ENCODE data around the gene PRODH. TPM values are rescaled to one million over a fixed set of nuclear protein-coding genes. Genes with fewer than 3 reads are reported as not detected.
"Not testable (repeated sequence)": the region's sequence is repeated elsewhere in the genome, so short reads cannot be mapped to it uniquely, and the experiment has no call there.

The PRODH gene
- polyA plus RNA-seq, 1 of the 3 experiments (the other 2 are of a cell fraction), result 0.03 TPM

DNA sequence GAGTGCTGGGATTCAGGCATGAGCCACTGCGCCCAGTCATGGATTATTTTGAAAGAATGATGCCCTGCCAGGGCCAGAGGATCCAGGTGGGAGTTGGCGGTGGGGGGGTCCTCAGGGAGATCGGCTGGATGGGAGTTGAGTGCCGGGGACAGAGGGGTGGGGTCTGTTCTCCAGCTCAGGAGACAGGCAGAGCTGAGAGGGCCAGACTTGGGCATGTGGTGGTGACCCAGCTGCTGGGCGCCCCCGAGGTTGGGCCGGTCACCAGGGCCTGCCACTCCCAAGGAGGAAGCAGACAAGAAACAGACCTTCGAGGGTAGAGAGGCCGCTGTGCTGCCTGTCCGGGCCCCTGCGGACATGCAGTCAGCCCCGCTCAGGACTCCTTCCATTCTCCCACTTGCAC is 11.8 kb upstream of the PRODH start:
- H3K4me1 ChIP-seq (ENCODE audit: control insufficient read depth in 1 of 2, insufficient read depth in 2 of 2, low read depth in 1 of 2, low read length in 1 of 2), result no peaks in the 10 kb centered on the region
- H3K9me2 ChIP-seq, result no peaks in the 10 kb centered on the region
- H3K9ac ChIP-seq, result no peak overlapping the region
- no peak overlapping the region for H3K27ac ChIP-seq (ENCODE audit: low read depth in 2 of 2, low read length in 1 of 2)
- no peaks in the 10 kb centered on the region for H3K9me3 ChIP-seq
- no peaks in the 10 kb centered on the region for H3K79me2 ChIP-seq (ENCODE audit: insufficient read depth)
- no peaks in the 10 kb centered on the region for H3K36me3 ChIP-seq (replicated peaks in 1 of 2; ENCODE audit: control insufficient read depth in 1 of 2, insufficient read depth in 2 of 2, low read length in 1 of 2)
- no peak overlapping the region for H3K4me3 ChIP-seq (ENCODE audit: low read depth in 2 of 2, low read length in 1 of 2)
- 57% methylated on average over 6 of the region's 12 CpGs for WGBS (ENCODE audit: low lambda C conversion rate)
- H3F3A ChIP-seq (replicated peaks; ENCODE audit: insufficient read depth), result no peaks in the 10 kb centered on the region
- CTCF ChIA-PET, result interaction anchor here (0.7 to 1.3 kb wide), 3 partner anchors 12 to 42 kb away, joined by 3 to 4 read pairs (median 3); partner anchors contain the start of genes DGCR6 and PRODH
- no peak overlapping the region for H2AFZ ChIP-seq (ENCODE audit: low read depth)
- no peak for DNase-seq
- POLR2A ChIA-PET, result no interaction called here
- TF ChIP-seq MEF2A (IDR thresholded peaks at IDR 0.05; ENCODE audit: borderline replicate concordance, low read depth) (no peak), RAD21 (IDR thresholded peaks at IDR 0.05; ENCODE audit: low read length) (no peak), JUND (IDR thresholded peaks at IDR 0.05) (no peak), FOXM1 (IDR thresholded peaks at IDR 0.05; ENCODE audit: low read depth) (no peak), EZH2phosphoT487 (IDR thresholded peaks at IDR 0.05; ENCODE audit: borderline replicate concordance, low read depth) (no peak), RFX5 (IDR thresholded peaks at IDR 0.05; ENCODE audit: low read length) (no peak), TCF12 (IDR thresholded peaks at IDR 0.05) (no peak), RXRA (IDR thresholded peaks at IDR 0.05; ENCODE audit: borderline replicate concordance, low read depth) (no peak), GATA2 (CRISPR knock-in tag; IDR thresholded peaks at IDR 0.05) (no peak), SIN3A (IDR thresholded peaks at IDR 0.05; ENCODE audit: borderline replicate concordance, low read depth, low read length) (no peak), FOXJ3 (CRISPR knock-in tag; IDR thresholded peaks at IDR 0.05) (no peak), ELF1 (IDR thresholded peaks at IDR 0.05) (no peak), EP300 (IDR thresholded peaks at IDR 0.05; ENCODE audit: borderline replicate concordance in 1 of 2, low read depth in 1 of 2, low read length in 1 of 2) (no peak)
- TF ChIP-seq, protein P1, sequence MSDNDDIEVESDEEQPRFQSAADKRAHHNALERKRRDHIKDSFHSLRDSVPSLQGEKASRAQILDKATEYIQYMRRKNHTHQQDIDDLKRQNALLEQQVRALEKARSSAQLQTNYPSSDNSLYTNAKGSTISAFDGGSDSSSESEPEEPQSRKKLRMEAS (IDR thresholded peaks at IDR 0.05; ENCODE audit: low read depth), result no peak
- TF ChIP-seq, protein P2, sequence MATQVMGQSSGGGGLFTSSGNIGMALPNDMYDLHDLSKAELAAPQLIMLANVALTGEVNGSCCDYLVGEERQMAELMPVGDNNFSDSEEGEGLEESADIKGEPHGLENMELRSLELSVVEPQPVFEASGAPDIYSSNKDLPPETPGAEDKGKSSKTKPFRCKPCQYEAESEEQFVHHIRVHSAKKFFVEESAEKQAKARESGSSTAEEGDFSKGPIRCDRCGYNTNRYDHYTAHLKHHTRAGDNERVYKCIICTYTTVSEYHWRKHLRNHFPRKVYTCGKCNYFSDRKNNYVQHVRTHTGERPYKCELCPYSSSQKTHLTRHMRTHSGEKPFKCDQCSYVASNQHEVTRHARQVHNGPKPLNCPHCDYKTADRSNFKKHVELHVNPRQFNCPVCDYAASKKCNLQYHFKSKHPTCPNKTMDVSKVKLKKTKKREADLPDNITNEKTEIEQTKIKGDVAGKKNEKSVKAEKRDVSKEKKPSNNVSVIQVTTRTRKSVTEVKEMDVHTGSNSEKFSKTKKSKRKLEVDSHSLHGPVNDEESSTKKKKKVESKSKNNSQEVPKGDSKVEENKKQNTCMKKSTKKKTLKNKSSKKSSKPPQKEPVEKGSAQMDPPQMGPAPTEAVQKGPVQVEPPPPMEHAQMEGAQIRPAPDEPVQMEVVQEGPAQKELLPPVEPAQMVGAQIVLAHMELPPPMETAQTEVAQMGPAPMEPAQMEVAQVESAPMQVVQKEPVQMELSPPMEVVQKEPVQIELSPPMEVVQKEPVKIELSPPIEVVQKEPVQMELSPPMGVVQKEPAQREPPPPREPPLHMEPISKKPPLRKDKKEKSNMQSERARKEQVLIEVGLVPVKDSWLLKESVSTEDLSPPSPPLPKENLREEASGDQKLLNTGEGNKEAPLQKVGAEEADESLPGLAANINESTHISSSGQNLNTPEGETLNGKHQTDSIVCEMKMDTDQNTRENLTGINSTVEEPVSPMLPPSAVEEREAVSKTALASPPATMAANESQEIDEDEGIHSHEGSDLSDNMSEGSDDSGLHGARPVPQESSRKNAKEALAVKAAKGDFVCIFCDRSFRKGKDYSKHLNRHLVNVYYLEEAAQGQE (IDR thresholded peaks at IDR 0.05; ENCODE audit: low read depth, low read length), result no peak
- TF ChIP-seq, protein P3, sequence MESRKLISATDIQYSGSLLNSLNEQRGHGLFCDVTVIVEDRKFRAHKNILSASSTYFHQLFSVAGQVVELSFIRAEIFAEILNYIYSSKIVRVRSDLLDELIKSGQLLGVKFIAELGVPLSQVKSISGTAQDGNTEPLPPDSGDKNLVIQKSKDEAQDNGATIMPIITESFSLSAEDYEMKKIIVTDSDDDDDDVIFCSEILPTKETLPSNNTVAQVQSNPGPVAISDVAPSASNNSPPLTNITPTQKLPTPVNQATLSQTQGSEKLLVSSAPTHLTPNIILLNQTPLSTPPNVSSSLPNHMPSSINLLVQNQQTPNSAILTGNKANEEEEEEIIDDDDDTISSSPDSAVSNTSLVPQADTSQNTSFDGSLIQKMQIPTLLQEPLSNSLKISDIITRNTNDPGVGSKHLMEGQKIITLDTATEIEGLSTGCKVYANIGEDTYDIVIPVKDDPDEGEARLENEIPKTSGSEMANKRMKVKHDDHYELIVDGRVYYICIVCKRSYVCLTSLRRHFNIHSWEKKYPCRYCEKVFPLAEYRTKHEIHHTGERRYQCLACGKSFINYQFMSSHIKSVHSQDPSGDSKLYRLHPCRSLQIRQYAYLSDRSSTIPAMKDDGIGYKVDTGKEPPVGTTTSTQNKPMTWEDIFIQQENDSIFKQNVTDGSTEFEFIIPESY (IDR thresholded peaks at IDR 0.05; ENCODE audit: borderline replicate concordance, low read depth), result no peak
- TF ChIP-seq, protein P4, sequence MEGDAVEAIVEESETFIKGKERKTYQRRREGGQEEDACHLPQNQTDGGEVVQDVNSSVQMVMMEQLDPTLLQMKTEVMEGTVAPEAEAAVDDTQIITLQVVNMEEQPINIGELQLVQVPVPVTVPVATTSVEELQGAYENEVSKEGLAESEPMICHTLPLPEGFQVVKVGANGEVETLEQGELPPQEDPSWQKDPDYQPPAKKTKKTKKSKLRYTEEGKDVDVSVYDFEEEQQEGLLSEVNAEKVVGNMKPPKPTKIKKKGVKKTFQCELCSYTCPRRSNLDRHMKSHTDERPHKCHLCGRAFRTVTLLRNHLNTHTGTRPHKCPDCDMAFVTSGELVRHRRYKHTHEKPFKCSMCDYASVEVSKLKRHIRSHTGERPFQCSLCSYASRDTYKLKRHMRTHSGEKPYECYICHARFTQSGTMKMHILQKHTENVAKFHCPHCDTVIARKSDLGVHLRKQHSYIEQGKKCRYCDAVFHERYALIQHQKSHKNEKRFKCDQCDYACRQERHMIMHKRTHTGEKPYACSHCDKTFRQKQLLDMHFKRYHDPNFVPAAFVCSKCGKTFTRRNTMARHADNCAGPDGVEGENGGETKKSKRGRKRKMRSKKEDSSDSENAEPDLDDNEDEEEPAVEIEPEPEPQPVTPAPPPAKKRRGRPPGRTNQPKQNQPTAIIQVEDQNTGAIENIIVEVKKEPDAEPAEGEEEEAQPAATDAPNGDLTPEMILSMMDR (IDR thresholded peaks at IDR 0.05), result no peak
- TF ChIP-seq, protein P5, sequence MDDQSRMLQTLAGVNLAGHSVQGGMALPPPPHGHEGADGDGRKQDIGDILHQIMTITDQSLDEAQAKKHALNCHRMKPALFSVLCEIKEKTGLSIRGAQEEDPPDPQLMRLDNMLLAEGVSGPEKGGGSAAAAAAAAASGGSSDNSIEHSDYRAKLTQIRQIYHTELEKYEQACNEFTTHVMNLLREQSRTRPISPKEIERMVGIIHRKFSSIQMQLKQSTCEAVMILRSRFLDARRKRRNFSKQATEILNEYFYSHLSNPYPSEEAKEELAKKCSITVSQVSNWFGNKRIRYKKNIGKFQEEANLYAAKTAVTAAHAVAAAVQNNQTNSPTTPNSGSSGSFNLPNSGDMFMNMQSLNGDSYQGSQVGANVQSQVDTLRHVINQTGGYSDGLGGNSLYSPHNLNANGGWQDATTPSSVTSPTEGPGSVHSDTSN (IDR thresholded peaks at IDR 0.05), result no peak
- H4K20me1 ChIP-seq (ENCODE audit: insufficient read depth), result no peaks in the 10 kb centered on the region
- no peaks in the 10 kb centered on the region; the same call in 1 of the 2 replicates for H3K27me3 ChIP-seq (ENCODE audit: insufficient read depth)
- no peak overlapping the region for H3K4me2 ChIP-seq

DNA sequence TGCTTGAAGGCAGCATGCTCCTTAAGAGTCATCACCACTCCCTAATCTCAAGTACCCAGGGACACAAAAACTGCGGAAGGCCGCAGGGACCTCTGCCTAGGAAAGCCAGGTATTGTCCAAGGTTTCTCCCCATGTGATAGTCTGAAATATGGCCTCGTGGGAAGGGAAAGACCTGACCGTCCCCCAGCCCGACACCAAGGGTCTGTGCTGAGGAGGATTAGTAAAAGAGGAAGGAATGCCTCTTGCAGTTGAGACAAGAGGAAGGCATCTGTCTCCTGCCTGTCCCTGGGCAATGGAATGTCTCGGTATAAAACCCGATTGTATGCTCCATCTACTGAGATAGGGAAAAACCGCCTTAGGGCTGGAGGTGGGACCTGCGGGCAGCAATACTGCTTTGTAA is 11.0 kb upstream of the PRODH start:
- POLR2A ChIA-PET; H3K79me2 ChIP-seq (ENCODE audit: insufficient read depth); H3K9me2 ChIP-seq; H3F3A ChIP-seq (replicated peaks; ENCODE audit: insufficient read depth); H3K4me1 ChIP-seq (ENCODE audit: control insufficient read depth in 1 of 2, insufficient read depth in 2 of 2, low read depth in 1 of 2, low read length in 1 of 2); H3K27me3 ChIP-seq (ENCODE audit: insufficient read depth); DNase-seq; H3K4me2 ChIP-seq; H2AFZ ChIP-seq (ENCODE audit: low read depth); H3K4me3 ChIP-seq (ENCODE audit: low read depth in 2 of 2, low read length in 1 of 2); H3K27ac ChIP-seq (ENCODE audit: low read depth in 2 of 2, low read length in 1 of 2); H3K9ac ChIP-seq; H4K20me1 ChIP-seq (ENCODE audit: insufficient read depth); H3K36me3 ChIP-seq (replicated peaks in 1 of 2; ENCODE audit: control insufficient read depth in 1 of 2, insufficient read depth in 2 of 2, low read length in 1 of 2); CTCF ChIA-PET; H3K9me3 ChIP-seq: not testable (repeated sequence)
- no CpG with 5 or more reads among the region's 9 CpGs for WGBS (ENCODE audit: low lambda C conversion rate)
